Measurements from ENCODE around the gene PRKN.
"Not testable (repeated sequence)": the region's sequence is repeated elsewhere in the genome, so short reads cannot be mapped to it uniquely, and the experiment has no call there.

Gene PRKN

DNA sequence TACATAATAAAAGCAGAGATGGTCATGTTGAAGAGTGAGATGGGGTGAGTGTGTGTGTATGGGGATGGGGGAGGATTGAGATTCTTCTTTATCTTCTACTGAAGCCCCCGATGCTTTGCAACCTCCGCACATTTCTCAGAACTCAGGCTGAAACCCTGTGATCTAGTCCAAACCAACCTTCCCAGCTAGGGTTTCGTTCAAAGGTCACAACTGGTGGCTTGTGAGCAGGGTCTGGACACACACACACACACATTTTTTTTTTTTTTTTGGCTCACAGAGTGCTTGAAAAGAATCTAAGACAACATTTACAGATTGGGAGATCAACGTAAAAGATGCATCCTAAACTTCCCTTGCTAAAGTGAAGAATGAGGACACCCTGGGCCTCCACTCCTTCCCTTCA lies 1228.7 kb downstream of the PRKN start:
- no peak for FAIRE-seq

- no peak for FAIRE-seq
Observed at GRCh38 chr6:161498359-161498758, 1229.2 kb downstream of the PRKN start.

DNA sequence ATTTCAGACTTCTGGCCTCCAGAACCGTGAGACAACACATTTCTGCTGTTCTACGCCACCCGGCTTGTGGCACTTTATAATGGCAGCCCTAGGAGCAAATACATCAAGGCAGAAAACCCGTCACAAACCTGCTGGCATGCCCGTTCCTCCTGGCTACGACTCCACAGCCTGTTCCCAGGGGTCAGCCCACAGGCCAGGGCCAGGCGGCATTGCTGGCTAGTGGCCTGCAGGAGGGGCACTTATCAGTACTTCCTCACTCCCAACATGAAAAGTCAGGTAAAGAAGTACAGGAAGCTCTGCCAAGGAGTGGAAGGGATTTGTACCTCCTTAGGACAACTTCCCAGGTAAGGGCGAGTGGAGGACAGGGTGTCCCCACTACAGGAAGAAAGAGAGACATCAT lies 1230.6 kb downstream of the PRKN start:
- FAIRE-seq, result no peak

DNA sequence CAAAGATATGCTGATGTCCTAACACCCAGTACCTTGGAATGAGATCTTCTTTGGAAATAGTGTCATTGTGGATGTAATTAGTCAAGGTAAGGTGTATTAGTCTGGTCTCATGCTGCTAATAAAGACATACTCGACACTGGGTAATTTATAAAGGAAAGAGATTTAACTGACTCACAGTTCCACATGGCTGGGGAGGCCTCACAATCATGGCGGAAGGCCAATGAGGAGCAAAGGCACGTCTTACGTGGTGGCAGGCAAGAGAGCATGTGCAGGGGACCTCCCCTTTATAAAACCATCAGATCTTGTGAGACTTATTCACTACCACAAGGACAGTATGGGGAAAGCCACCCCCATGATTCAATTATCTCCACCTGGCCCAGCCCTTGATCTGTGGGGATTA lies 1231.3 kb downstream of the PRKN start:
- FAIRE-seq, result not testable (repeated sequence)

GRCh38 chr6:161494566-161494965 lies 1233.0 kb downstream of the PRKN start:
- no peak for FAIRE-seq

DNA sequence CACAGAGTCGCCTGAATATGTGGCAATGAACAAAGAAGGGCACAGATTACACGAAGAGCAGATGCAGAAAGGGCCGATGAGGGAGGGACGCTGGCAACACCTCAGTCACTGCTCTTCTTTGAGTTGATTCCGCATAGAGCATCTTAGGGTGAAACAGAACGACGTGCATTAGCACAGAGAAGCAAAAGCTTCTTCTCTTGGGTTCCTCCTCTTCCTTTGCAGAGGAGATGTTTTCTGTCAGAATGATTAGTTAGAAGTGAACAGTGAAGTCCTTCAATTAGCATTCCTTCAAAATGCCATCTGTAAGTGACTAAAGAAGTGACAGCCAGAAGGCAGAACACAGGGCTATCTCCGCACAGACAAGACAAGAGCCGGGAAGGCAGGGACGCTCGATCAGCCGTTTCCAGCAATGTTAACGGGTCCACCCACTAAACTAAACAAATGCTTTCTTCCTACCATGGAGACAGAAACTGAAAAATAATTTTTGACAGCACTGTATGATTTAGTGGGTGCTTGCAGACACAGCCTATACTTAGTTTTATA lies 1233.9 kb downstream of the PRKN start:
- FAIRE-seq, result no peak

DNA sequence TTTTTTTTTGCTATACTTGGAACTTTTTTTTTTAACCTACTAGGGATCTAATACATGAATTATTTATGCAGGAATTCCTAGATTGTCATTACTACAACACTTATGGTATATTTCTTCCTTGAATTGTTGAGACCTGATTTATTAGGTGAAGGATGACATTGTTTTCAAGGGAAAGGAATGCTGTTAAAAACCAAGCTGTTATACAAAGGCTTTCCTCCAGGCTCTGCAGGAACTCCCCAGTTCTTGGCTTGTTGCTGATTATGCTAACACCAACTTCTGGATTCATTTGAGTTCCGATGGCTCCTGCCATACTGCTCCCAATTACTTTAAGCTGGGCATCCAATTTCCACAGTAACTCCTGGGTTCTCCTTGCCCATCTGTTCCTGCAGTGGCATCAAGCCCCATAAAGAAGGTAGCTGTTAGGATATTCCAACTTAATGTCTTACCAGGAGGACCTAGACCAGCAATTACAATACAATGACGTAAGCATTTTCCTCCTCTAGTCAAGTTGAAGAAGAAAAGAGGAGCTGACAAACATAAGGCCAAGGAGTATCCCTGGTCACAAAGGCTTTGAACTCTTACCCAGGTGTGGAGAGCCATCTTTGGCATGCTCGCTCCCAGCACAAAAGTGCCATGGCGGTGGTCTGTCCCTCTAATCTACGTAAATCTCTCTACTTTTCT lies 1237.8 kb downstream of the PRKN start:
- no peak for FAIRE-seq

DNA sequence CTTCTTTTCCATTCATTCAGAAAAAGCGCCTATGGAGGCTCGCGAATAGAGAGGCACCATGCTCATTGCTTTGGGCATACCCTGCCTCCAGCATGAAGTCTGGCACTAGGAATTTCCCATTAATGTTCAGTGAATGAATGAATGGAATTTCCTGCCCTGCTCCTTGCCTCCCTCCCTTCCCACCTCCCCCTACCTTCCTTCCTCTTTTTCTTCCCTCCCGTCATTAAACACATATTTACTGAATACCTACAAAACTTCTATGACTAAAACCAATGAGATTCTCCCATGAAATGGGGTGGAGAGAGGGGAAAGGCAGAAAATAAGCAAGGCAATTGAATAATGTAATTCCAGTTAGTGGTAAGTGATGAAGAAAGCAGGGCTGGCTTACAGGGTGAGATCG lies 1239.9 kb downstream of the PRKN start:
- FAIRE-seq, result no peak

DNA sequence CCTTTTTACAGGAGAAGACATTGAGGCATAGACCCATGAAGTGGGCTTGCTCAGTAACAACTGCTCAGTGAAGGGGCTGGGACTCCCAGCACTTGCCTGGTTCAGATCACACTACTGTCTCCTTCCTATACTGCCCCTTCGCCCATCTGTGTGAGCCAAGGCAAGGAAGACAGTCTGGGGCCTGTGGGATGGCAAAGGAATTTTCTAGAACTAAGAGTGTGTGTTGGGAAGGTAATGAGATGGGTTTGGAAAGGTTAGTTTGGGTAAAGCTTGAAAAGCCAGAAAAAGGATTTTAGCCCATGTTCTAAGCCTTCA lies 1240.4 kb downstream of the PRKN start:
- no peak for FAIRE-seq

DNA sequence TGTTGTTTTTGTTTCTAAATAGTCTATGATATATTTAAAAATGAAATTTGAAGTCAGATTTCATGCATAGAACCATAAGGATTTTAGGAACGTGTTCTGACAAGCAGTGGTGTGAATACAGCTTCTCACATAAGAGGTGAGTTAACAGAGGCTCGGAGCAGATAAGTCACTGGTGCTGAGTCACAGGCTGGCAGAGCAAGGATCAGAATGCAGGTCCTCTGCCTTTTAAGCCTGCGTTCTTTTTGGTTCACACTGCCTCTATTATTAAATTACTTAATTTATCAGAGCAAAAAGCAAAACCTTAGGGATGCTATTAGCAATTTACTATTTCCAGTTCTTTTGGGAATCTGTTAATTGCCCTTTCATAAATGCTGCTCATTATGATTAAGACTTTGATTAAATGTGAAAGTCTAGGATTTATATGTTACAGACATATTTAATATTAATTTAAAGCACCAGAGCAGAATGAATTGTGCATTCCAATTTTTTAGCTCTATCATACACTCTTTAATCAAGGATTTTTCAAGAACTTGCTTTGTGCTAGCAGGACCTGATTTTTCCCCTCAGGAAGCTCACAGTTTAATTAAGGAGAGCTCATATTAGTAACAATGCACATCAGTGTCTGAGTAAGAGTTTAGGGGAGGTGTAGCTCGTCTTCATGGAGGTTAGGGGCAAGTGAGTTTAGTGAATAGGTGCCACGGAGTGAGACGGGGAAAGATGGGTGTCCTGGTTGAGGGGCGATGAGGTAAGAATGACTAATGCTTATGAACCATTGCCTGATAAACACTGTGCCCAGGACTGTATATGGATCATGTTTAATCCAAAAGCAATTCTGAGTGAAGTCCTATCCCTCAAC lies 1241.0 kb downstream of the PRKN start:
- no peak for FAIRE-seq

DNA sequence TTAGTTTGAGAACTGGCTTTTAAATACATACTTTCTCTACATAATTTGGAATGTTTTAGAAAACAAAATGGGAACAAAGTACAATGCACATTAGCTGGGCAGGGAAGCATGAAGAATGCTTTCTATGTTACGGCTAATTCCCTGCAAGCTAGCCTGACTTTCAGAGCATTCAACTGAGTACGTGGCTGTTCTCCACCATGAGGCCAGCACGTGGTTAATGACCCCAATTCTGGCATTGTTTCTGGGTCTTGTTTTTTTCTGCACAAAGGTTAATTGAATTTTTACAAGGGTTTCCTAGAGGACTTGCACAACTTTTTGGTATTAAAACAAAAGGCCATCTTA lies 1245.1 kb downstream of the PRKN start:
- FAIRE-seq, result no peak

DNA sequence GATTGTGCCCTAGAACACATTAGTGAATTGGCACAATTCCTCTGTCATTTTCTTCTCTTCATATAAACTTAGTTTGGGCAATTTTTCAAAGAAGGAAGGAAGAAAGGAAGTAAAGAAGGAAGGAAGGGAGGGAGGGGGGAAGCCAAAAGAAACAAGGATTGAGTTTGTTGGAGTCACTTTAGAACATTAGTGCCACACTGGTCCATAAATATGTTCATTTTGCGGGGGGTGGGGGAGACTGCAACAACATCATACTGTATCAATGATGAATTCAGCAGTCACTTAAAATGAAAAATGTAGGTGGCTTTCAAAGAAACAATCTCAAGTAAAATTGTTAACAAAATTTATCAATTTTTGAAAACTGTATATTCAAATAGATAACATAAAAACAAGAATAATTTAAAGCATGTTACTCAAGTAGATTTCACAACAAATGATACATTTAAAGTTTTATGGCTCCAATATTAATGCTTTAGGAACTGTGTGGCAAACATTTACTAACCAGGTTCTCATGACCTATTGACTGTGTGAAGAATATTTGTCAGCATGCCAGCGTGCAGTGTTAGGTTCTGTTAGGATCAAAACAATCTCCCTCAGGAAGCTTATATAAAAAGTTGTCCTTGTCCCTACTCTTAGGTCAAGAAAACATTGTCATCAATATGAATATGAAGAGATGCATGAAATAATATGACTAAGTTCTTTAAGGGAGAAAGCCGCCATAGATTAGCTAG lies 1245.6 kb downstream of the PRKN start:
- no peak for FAIRE-seq

DNA sequence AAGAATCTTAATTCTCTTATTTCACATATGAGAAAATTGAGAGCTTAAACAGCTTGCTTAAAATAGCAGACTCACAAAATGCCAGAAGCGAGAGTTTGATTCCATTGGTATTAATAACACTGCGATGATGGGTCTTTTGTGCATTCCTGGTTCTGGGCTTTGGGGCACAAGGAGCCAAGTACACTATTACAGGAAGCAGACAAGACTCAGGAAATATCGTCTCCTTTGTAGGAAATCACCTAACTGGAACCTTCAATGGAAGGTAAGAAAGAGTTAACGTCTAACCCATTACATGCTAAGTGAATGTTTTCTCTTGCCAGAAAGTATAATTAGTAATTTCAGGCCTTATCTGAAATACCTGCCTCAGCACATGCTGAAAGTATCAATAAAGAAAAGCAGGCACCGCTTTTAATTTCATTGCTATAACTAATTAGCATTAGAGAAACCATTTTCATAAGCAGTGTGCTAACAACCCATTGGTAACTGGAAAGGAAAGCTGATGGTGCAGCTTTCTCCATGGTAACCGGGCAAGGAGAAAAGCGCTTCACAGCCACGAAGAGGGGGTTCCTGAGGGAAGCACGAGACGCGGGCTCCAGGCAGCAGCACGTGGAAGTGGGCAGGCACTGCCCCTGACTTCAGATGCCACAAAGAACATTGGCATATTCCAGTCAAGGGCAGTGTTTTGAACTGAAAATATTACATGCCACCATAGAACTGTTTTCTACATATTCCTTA lies 1247.0 kb downstream of the PRKN start:
- FAIRE-seq, result no peak

GRCh38 chr6:161479376-161479775 lies 1248.2 kb downstream of the PRKN start:
- FAIRE-seq, result no peak

DNA sequence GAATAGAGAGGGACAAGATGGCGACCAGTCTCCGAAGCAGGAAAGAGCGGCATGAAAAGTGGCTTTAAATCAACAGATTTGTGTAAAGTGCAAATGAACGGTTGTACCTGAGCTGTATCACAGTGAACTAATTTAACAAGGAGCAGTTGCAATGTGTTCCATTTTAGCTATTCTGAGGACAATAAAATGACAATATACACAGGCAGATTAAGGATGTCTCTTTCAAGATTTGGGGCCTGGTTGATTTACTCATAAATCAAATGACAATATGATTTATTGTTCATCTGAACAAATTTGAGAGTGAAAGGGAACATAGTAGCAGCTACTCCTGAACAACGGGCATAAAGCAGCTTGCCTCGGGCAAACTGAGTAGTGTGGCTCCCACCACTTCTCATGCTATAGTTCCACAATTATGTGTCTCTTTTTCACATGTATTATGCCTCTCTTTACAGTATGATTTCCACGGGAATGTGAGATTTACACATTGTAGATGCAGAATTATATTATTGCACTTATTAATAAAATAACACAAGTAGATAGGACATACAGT lies 1249.6 kb downstream of the PRKN start:
- FAIRE-seq, result no peak

GRCh38 chr6:161476711-161477110 lies 1250.9 kb downstream of the PRKN start:
- no peak for FAIRE-seq

GRCh38 chr6:161465403-161465802 lies 1262.2 kb downstream of the PRKN start:
- FAIRE-seq, result no peak

DNA sequence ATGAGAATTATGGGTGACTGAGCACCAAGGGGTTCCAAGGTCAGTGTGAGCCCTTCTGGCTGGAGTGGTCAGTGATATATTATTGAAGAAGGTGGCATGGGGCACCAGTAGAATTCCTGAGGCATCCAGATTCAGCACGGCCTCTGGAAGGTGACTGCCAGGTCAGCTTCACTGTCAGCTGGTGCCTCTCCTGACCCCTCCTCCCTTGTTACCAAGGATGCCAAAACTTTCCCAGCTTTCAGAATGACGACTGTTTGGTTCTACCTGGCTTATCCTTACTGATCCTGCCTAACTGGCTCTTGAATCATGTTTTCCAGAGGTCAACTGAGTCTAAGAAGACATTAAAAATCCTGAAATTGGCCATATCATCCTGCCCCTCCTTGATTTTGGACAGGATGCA lies 1264.5 kb downstream of the PRKN start:
- FAIRE-seq, result no peak

- no peak for FAIRE-seq
Observed at GRCh38 chr6:161462148-161462547, 1265.4 kb downstream of the PRKN start.

DNA sequence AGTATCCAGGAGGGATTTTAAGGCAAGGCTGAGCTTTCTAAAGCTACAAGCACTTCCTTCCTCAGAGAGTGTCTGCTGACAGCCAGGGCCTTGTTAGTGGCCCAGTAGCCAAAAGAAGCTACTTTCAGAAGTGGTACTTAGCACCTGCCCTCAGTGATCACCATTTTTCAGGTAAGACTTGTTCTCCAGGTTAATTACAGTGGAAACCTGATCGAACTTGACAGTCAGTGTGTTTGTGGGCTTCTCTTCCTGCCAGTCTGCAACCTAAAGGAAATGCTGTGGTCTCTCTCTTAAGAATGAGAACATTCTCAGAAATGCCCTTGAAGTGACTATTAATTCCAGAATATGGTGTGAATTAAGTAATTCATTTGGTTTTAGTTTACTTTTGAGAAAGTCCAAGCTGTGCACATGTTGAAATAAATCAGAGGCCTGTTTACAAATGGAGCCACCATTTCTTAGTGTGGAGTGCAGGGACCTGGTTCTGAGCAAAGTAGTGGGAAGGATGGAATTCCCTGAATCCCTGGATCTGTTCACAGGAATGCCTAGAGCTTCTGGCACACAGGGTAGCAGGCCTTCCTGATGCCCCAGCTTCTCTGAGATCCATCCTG lies 1268.5 kb downstream of the PRKN start:
- no peak for FAIRE-seq

DNA sequence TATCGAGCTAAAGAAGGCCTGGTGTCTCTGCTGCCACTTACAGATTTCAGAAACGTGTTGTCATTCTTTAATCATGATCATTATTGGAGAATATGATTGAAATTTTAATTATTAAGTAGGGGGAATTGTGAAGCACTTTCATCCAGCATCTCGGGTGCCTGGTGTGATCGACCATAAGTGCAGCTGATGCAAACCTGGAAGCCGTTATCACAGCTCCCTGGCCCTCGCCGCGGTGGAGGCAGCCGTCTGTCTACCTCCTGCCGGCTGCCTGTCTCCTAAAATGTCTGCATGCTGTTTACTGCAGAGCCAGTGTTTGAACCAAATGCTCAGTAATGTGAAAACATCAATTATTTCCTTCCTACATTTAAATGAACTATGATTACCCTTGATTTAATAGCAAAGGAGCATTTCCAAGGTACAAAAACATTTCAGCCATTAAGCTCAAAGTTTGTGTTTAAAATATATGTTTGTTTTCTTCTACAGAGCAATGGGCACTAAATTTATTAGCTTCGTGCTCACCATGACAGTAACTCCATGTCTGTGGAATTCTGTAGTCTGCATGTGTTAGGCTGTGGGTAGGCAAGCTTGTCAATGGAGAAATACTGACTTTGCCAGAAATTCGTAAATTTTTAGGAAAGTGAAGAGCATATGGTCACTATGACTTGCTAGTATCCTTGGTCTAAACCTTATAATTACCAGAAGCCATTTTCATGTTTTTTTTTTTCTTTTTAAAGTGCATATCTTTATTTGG lies 1269.2 kb downstream of the PRKN start:
- no peak for FAIRE-seq

- no peak for FAIRE-seq
Observed at GRCh38 chr6:161455848-161456247, 1271.7 kb downstream of the PRKN start.

Data from A204.1 (cell line).